ENCODE measurements around the gene LILRA6. TPM values are rescaled to one million over a fixed set of nuclear protein-coding genes. Genes with fewer than 3 reads are reported as not detected.

The LILRA6 gene
- total and polyA plus RNA-seq, 2 of the 8 experiments (the other 6 are each of a cell fraction or from before 2014, with no cell fraction given) = not detected

DNA sequence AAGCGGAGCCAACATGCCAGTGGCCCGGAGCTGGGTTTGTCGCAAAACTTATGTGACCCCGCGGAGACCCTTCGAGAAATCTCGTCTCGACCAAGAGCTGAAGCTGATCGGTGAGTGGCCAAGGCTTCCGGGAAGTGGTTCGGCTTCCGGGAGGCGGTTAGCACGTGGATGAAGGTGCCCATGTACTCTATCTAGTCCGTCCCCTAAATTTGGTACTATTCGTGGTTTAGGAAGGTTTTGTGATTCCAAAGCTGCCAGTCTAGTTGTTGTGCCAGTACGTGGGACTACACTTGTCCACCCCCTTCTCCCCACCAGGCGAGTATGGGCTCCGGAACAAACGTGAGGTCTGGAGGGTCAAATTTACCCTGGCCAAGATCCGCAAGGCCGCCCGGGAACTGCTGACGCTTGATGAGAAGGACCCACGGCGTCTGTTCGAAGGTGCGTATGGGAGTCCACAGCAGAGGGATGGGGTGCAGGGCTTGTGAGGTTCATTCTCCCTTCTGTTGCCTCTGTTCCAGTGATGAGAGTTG, 41.4 kb downstream of the LILRA6 start:
- no peak for TF ChIP-seq SP1 (IDR thresholded peaks at IDR 0.05; ENCODE audit: low read depth, low read length)
- TF ChIP-seq CBX5 (IDR thresholded peaks at IDR 0.05; ENCODE audit: low read depth, low read length) = no peak
- no peak for TF ChIP-seq TEAD4 (IDR thresholded peaks at IDR 0.05; ENCODE audit: low read depth, low read length)
- TF ChIP-seq PHF8 (conservative IDR thresholded peaks at IDR 0.05; ENCODE audit: low read depth, low read length) = no peak
- TF ChIP-seq SAP30 (IDR thresholded peaks at IDR 0.05; ENCODE audit: insufficient read depth, insufficient replicate concordance, low read length) = peak; percentile 79
- TF ChIP-seq KDM5A (IDR thresholded peaks at IDR 0.05; ENCODE audit: low read length) = no peak
- TF ChIP-seq TBP (IDR thresholded peaks at IDR 0.05; ENCODE audit: low read depth, low read length) = no peak
- TF ChIP-seq HDAC2 (IDR thresholded peaks at IDR 0.05; ENCODE audit: borderline replicate concordance in 1 of 2, low read depth in 2 of 2, low read length in 2 of 2) = 0 out of 4 replicates have a peak, but pooled peaks of 1 of the 2 experiments have one; percentile 21
- TF ChIP-seq NANOG (IDR thresholded peaks at IDR 0.05; ENCODE audit: insufficient read depth, low read depth, low read length, poor library complexity, severe bottlenecking) = no peak
- no peak for TF ChIP-seq RNF2 (IDR thresholded peaks at IDR 0.05; ENCODE audit: borderline replicate concordance, low read depth, low read length, missing control alignments, poor library complexity, severe bottlenecking)
- TF ChIP-seq GTF2F1 (IDR thresholded peaks at IDR 0.05; ENCODE audit: borderline replicate concordance, low read depth, low read length) = no peak
- Histone ChIP-seq H3K36me3 (ENCODE audit: control insufficient read depth in 2 of 4, insufficient read depth in 4 of 4, low read length in 3 of 4) (peaks cover 34 to 50% (median 44%) of the 10 kb centered on the region in 4 experiments), H3K23me2 (ENCODE audit: low read depth, low read length) (peaks cover 20% of the 10 kb centered on the region)

More for the DNA sequence above, 41.4 kb downstream of the LILRA6 start:
- no peak overlapping the region for H2BK120ac ChIP-seq (replicated peaks; ENCODE audit: low read depth, low read length)
- no peak overlapping the region for H2AFZ ChIP-seq (ENCODE audit: low read length)
- peak overlapping the region; percentile 97; the same call in 1 of the 2 replicates for H3K18ac ChIP-seq (ENCODE audit: extremely low read depth, low read length)
- peaks cover 32 to 57% of the 10 kb centered on the region in 2 experiments for H3K79me2 ChIP-seq (ENCODE audit: control insufficient read depth in 1 of 2, insufficient read depth in 2 of 2, low read length in 2 of 2)
- H3K4ac ChIP-seq (replicated peaks; ENCODE audit: insufficient read length, low read depth, low read length) = no peak overlapping the region
- H3K23ac ChIP-seq (ENCODE audit: insufficient read length) = no peak overlapping the region
- H4K8ac ChIP-seq (ENCODE audit: extremely low read depth, insufficient read depth, low read length) = no peak overlapping the region
- no peak overlapping the region for H4K5ac ChIP-seq (ENCODE audit: insufficient read length, low read depth, low read length)
- H2BK20ac ChIP-seq (ENCODE audit: low read length) = no peak overlapping the region
- 6% methylated on average over 26 of the region's 28 CpGs; no CpG with 5 or more reads in 1 of the 2 experiments for WGBS, 2 experiments (ENCODE audit: extremely low coverage in 1 of 2, insufficient coverage in 1 of 2, insufficient read length in 1 of 2, insufficient replicate concordance in 2 of 2, low coverage in 1 of 2, low lambda C conversion rate in 2 of 2, missing lambda C conversion rate in 1 of 2)
- H3K9me3 ChIP-seq (ENCODE audit: insufficient read depth in 2 of 2, low read depth in 1 of 2, low read length in 1 of 2) = no peaks in the 10 kb centered on the region
- no peak overlapping the region for H2BK15ac ChIP-seq (ENCODE audit: low read length)
- POLR2A ChIA-PET (ENCODE audit: partially characterized antibody) = interaction anchor here (0.6 to 28.7 kb wide), 43 partner anchors 6 to 879 kb away, joined by 3 to 909 read pairs (median 5); partner anchors contain the start of genes CNOT3, LENG9, LILRB2 and LILRB3
- no peak overlapping the region for H4K91ac ChIP-seq (replicated peaks; ENCODE audit: insufficient read length, low read length)
- peak overlapping the region; percentile 98 for H2BK5ac ChIP-seq (ENCODE audit: low read depth, low read length)
- no peak overlapping the region for H3K14ac ChIP-seq (ENCODE audit: insufficient read length)
- no peak overlapping the region for H2AK5ac ChIP-seq (ENCODE audit: low read depth, low read length)
- no peak overlapping the region; the same call in 1 of the 2 replicates for H2BK12ac ChIP-seq (ENCODE audit: low read depth, low read length)
- H3K4me1 ChIP-seq (replicated peaks in 1 of 4; ENCODE audit: control insufficient read depth in 3 of 4, insufficient read depth in 4 of 4, low read length in 3 of 4) = peaks cover 9 to 25% (median 16%) of the 10 kb centered on the region in 4 experiments
- FAIRE-seq = no peak
- peak overlapping the region; percentile 3 for H3K56ac ChIP-seq (replicated peaks; ENCODE audit: insufficient read length, low read depth, low read length)
- peaks cover 39 to 44% of the 10 kb centered on the region in 2 experiments for H4K20me1 ChIP-seq (replicated peaks in 1 of 2; ENCODE audit: control insufficient read depth in 1 of 2, insufficient read depth in 2 of 2, low read length in 2 of 2)
- H3K79me1 ChIP-seq (ENCODE audit: low read depth, low read length) = peaks cover 9% of the 10 kb centered on the region
- CTCF ChIA-PET (ENCODE audit: partially characterized antibody) = interaction anchor here (0.6 to 2.9 kb wide), 6 partner anchors 9 to 1217 kb away, joined by 3 to 7 read pairs (median 4); partner anchors contain the start of gene TMC4
- DNase-seq (ENCODE audit: low read depth in 1 of 2, low spot score in 2 of 2) = no peak
- peak overlapping the region; percentile 60 to 90 for H3K4me2 ChIP-seq (ENCODE audit: insufficient read depth in 1 of 2, low read depth in 2 of 2, low read length in 2 of 2)
- peak overlapping the region; percentile 97 for H3K27ac ChIP-seq (ENCODE audit: low read depth, low read length)
- H3K27me3 ChIP-seq (replicated peaks in 1 of 4; ENCODE audit: control insufficient read depth in 3 of 4, extremely low read depth in 1 of 4, insufficient read depth in 3 of 4, low read length in 3 of 4) = no peaks in the 10 kb centered on the region
- peak overlapping the region; percentile 98 to 99 (median 98) for H3K9ac ChIP-seq (replicated peaks in 1 of 4; ENCODE audit: extremely low read depth in 1 of 4, low read depth in 3 of 4, low read length in 3 of 4)
- H3K4me3 ChIP-seq (ENCODE audit: extremely low read depth in 1 of 4, insufficient read depth in 2 of 4, low read depth in 3 of 4, low read length in 4 of 4) = peak overlapping the region; percentile 81 to 96 (median 93)
